Measurements from ENCODE around the gene CCDC167. TPM values are rescaled to one million over a fixed set of nuclear protein-coding genes. Genes with fewer than 3 reads are reported as not detected.
A peak's percentile ranks its signal among the peaks of the same experiment; 100 is the strongest.

Gene CCDC167
- total and polyA plus RNA-seq, 10 donors, result 11.6 to 64.8 (median 26.3) TPM

GRCh38 chr6:37489697-37490336, 9.9 kb downstream of the CCDC167 start:
- TF ChIP-seq POLR2AphosphoS5 (IDR thresholded peaks at IDR 0.05) (peak in 1 of 3 donors; percentile 38), POLR2A (IDR thresholded peaks at IDR 0.05) (no peak), CTCF (IDR thresholded peaks at IDR 0.05 in 8 of 11, conservative IDR thresholded peaks at IDR 0.05 in 3 of 11) (peak in 1 of 11 experiments; percentile 11)
- 49 to 60% (median 51%) methylated on average over 10 of the region's 10 CpGs for WGBS, 5 donors
- DNase-seq, result no peak
- Histone ChIP-seq H3K27me3 (replicated peaks in 1 of 7) (no peaks in the 10 kb centered on the region), H3K9me3 (no peaks in the 10 kb centered on the region), H3K27ac (peak overlapping the region in 4 of 8 donors; percentile 16 to 69 (median 30)), H3K36me3 (peaks cover 0 to 30% (median 4%) of the 10 kb centered on the region in 6 donors), H3K4me1 (peaks cover 0 to 57% (median 28%) of the 10 kb centered on the region in 6 donors), H3K4me3 (no peak overlapping the region)
- intact Hi-C loops (cut with DNase I; ENCODE audit: low total_unique reads), result loop anchor here (5.0 kb wide), 2 partner anchors 77 to 202 kb away; no protein-coding TSS in a partner anchor

- Histone ChIP-seq H3K4me1 (peaks cover 0 to 68% (median 36%) of the 10 kb centered on the region in 6 donors), H3K27ac (peak overlapping the region in 1 of 8 donors; percentile 69), H3K9me3 (no peaks in the 10 kb centered on the region), H3K4me3 (no peak overlapping the region), H3K36me3 (peaks cover 0 to 43% (median 9%) of the 10 kb centered on the region in 6 donors), H3K27me3 (replicated peaks in 1 of 7) (no peaks in the 10 kb centered on the region)
- no peak for DNase-seq
- WGBS, 5 donors, result 51 to 75% (median 65%) methylated on average over 1 of the region's 1 CpG
- intact Hi-C loops (cut with DNase I; ENCODE audit: low total_unique reads), result loop anchor here (5.0 kb wide), 2 partner anchors 79 to 204 kb away; no protein-coding TSS in a partner anchor
- TF ChIP-seq POLR2AphosphoS5 (IDR thresholded peaks at IDR 0.05), result no peak
- no peak for TF ChIP-seq CTCF (IDR thresholded peaks at IDR 0.05 in 8 of 11, conservative IDR thresholded peaks at IDR 0.05 in 3 of 11)
- TF ChIP-seq POLR2A (IDR thresholded peaks at IDR 0.05), result no peak
Measured at GRCh38 chr6:37488476-37488875, 11.2 kb downstream of the CCDC167 start.

GRCh38 chr6:37487591-37488380, 11.9 kb downstream of the CCDC167 start:
- Histone ChIP-seq H3K4me3 (no peak overlapping the region), H3K9me3 (no peaks in the 10 kb centered on the region), H3K27ac (peak overlapping the region in 1 of 8 donors; percentile 69), H3K27me3 (replicated peaks in 1 of 7) (no peaks in the 10 kb centered on the region), H3K4me1 (peaks cover 0 to 65% (median 34%) of the 10 kb centered on the region in 6 donors), H3K36me3 (peaks cover 0 to 50% (median 15%) of the 10 kb centered on the region in 6 donors)
- intact Hi-C loops (cut with DNase I; ENCODE audit: low total_unique reads), result loop anchor here (5.0 kb wide), 2 partner anchors 80 to 205 kb away; no protein-coding TSS in a partner anchor
- WGBS, 5 donors, result 54 to 66% (median 62%) methylated on average over 9 of the region's 9 CpGs
- TF ChIP-seq CTCF (IDR thresholded peaks at IDR 0.05 in 8 of 11, conservative IDR thresholded peaks at IDR 0.05 in 3 of 11) (no peak), POLR2A (IDR thresholded peaks at IDR 0.05) (no peak), POLR2AphosphoS5 (IDR thresholded peaks at IDR 0.05) (no peak)
- DNase-seq, result no peak
